HG03135 (cell line): ENCODE results near the gene UPB1.

ENCODE experiments used
- ATAC-seq: cut with Tn5 transposase; IDR thresholded peaks from one replicate; pipeline ENCODE4 v1.9.1; 2021; ENCODE audit warnings: mild to moderate bottlenecking, moderate library complexity; ENCODE audit not compliant: unreplicated experiment

The UPB1 gene

GRCh38 chr22:24503137-24503842 is 8.2 kb downstream of the UPB1 start:
- ATAC-seq, result no peak

DNA sequence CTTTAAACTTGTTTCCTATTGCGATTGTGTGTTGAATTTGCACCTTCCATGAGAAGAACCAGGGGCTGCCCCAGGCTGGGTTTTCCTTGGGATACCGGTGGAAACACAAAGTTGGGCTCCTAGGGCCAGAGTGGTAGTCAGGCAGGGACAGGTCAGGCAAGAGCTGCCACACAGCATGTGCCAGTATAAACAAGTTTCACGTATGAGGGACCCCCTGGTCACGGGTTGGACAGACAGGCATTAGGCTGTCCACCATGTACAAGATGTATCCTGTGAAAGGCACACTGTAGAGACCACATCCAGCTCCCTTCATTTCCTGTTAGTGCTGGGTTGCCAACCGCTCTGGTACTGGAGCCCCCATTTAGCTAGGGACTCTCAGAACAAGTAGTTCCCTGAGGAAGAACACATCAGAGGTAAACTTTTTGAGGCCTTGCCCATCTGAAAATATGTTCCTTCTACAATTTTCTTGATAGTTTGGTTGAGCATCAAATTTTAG is 8.8 kb downstream of the UPB1 start:
- no peak for ATAC-seq

DNA sequence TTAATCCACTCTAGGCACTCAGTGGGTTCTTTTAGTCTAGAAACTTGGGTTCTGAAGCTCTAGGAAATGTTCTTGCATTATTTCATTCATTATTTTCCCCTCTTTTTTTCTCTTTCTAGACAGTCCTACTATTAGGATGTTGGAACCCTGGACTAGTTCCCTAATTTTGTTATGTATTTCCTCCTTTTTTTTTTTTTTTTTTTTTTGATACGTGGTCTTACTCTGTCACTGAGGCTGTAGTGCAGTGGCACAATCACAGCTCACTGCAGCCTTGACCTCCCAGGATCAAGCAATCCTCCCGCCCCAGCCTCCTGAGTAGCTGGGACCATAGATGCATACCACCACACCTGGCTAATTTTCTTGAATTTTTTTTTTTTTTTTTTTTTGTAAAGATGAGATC is 9.4 kb downstream of the UPB1 start:
- no peak for ATAC-seq

GRCh38 chr22:24504956-24505736 is 10.0 kb downstream of the UPB1 start:
- no peak for ATAC-seq

DNA sequence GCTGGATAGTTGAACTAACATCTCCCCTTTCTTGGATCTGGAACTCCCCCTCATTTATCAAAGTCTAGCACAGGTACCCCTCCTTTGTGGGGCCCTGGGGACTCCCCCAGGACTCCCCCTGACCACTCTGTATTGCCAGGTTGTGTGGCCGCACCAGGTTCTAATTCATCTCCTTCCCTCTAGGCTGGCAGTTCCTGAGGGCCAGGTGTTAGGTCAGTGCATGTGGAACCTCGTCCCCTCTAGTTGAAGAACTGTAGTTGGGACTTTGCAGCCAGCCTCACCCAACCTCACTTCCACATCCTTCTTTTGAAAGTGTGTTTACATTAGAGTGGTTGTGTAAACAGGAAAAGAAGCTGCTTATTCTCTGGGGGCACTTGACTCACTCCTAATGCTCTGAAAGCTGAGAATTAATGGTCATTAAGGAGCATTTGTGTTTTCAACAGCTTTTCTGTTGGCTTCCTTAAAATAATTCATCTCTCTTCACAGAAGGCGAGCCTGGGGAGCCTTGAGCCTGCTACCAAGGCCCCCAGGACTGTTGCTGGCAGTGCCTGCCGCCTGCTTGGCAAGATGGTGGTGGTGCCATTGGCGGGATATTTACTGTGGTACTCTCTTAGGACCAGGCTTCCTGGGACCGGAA is 11.8 kb downstream of the UPB1 start:
- no peak for ATAC-seq

DNA sequence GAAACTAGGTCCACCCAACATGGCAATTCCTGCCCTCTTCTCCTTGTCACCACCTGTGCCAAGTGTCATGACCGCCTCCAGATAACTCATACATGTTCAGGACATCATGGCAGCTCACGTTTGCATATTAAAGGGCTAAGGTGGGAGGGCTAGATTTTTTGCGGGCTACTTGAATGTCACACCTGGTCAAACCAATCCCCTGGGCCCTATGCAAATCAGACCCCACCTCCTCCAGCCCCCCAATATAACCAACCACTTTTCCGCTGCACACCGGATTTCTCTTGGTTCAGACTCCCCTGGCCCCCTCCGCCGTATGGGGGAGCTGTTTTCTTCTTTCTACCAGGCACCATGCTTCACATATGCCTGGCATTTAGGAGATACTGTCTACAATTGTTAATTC is 12.6 kb downstream of the UPB1 start:
- ATAC-seq, result no peak

DNA sequence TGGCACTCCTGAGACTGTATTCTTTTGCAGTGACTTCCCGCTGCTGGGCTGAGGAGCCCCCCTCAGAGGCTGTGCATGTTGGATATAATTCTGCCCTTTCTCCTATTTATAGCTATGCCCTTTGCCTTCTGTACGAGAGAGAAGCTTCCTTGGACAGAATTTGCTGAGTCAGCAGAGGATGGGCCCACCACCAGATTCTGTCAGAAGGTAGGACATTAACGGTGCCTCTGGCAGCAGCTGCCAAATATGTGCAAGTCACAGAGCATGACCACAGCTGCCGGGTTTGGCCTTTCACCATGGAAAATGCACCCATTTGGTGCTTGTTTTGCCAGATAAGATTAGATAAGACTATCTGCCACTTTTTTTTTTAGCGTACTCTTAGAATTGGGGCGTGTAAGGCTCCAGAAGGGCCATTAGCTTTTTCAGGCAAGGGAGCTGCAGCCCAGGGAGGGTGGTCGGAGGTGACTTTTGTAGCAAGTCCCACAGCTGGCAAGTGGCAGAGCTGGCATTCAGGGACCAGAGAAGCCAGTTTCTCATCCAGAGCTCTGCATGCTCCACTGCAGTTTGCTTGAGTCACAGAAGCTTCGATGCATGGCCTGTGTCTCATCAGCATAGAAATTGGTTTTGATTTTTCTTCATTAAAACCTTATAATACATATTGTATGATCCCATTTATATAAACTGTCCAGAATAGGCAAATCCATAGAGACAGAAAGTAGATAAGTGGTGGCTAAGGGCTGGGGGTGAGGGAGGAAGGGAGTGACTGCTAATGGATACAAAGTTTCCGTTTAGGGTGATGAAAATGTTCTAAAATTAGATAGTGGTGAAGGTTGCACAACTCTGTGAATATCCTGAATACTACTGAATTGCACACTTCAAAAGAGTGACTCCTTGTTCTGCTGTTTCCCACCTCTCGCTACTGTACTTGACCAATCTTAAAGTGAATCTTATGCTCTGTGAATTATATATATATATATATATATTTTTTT is 15.8 kb downstream of the UPB1 start:
- no peak for ATAC-seq

- no peak for ATAC-seq
Measured at GRCh38 chr22:24512043-24512442, 16.9 kb downstream of the UPB1 start.

- no peak for ATAC-seq
Measured at GRCh38 chr22:24513378-24514240, 18.5 kb downstream of the UPB1 start.

DNA sequence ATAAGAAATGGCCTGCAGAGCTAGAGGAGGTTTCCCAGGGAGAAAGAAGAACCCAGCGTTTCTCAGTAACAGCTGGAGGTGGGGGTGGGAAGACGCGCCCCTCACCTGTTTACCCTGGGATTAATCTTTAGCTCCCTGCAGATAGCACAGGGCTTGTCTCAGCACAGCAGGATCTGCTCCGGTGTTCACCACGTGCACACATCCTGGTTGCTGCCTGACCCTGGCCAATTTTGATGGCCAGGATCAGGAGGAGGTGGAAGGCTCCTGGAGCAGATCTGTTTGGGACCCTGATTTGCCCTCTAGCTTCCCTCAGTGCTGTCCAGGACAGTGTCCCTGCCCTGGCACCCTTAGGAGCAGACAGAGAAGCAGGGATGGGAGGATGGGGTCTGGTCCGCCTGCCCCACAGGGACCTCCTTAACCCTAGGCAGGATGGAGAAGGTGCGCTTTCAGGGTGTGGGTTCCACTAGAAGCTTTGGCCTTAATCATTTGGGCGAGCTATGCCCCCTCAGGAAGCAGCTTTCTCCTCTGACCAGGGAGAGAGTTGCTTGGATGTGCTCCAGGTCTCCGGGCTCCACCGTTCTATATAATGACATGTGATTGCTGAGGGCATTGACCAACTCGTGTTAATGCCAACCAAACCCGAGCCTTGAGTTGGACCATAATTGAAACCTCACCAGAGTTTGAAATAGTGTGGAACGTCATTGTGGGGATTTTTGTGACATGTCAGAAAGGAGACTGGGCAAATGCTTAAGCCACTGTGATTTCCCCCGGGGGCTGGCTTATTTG is 19.3 kb downstream of the UPB1 start:
- ATAC-seq, result no peak

GRCh38 chr22:24515027-24515338 is 19.9 kb downstream of the UPB1 start:
- no peak for ATAC-seq

DNA sequence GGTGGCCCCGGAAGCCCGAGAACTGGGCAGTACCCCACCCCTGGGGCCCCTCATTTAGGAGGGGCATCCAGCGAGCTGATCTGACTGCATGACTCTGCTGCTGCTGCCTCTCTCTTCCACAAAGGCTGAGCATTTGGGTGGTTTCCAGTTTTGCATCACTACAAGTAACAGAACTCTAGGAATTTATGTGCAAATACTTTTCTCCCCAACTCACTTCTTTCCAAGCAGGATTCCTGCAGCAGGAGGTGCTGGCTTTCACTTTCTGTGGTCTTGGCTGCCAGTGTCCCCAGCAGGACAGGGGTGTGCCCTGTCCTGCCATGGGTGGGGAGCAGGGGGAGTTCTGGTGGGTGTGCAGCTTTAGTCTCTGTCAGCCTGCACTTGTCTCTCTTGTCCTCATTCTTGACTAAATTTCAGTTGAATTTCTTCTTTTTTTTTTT is 21.2 kb downstream of the UPB1 start:
- ATAC-seq, result no peak

- no peak for ATAC-seq
Measured at GRCh38 chr22:24517446-24517845, 22.3 kb downstream of the UPB1 start.

GRCh38 chr22:24518228-24518627 is 23.1 kb downstream of the UPB1 start:
- no peak for ATAC-seq

DNA sequence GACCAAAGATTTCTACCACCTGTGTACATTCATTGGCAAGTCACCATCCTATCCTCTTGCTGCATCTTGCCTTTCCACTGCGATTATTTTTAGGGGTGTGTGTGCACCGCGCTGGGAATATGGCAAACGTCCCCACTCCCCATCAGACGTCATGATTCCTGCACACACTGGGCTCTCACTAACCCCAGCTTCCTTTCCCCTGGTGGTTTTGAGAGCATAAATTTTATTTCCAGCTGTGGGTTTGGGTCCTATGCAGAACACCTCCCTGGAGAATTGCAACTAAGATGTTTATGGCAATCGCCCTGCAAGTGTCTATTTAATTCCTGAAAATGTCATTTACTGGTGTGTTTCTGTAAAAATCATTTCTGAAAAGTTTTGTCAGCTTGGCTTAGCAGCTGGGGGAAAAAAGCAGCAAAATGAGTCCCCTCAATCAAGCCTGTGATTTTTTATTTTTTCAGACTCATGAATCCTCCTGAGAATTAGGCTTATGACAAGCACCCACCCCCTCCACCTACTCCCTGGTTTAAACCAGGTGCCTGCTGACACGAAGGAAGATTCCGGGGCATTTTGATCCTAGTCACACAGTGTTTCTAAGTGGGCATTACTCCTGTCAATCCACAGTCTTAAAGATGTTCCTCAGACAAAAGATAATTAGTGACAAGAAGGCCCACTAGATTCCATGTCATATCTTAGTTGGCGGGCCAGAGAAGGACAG is 23.8 kb downstream of the UPB1 start:
- no peak for ATAC-seq

DNA sequence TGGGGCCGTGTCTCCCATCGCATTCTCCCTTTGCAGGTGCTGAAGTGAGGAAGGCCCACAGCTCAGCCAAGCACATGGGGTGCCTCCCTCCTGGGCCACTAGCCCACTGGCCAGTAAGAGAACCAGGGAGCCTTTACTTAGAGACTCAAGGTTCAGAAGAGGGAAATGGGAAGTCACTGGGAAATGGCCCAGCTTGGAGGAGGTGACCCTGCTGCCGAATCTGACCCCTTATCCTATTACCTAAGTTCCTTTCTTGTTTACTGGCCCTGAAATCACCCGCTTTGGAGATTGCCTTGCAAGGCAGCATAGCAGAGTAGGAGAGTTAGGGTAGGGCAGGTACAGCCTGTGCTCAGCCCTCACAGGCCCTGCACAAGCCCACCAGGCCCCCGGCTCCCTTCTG is 24.4 kb downstream of the UPB1 start:
- ATAC-seq, result no peak

GRCh38 chr22:24521791-24522245 is 26.7 kb downstream of the UPB1 start:
- no peak for ATAC-seq

- ATAC-seq, result no peak
Measured at GRCh38 chr22:24523873-24524272, 28.7 kb downstream of the UPB1 start.
